Smooth muscle cell of trachea (primary cell): ENCODE measurements around the gene DIS3L. TPM values are rescaled to one million over a fixed set of nuclear protein-coding genes. Genes with fewer than 3 reads are reported as not detected.

Source experiments
- total RNA-seq: library from RNA; depleted of rRNA; stranded (reverse); fragments of >200 nt; gene quantifications from 2 replicates; pipeline ENCODE4 v1.2.1, GENCODE V29; 2014

DIS3L gene
- 25.9 and 29.1 TPM in 2 replicates for total RNA-seq

DNA sequence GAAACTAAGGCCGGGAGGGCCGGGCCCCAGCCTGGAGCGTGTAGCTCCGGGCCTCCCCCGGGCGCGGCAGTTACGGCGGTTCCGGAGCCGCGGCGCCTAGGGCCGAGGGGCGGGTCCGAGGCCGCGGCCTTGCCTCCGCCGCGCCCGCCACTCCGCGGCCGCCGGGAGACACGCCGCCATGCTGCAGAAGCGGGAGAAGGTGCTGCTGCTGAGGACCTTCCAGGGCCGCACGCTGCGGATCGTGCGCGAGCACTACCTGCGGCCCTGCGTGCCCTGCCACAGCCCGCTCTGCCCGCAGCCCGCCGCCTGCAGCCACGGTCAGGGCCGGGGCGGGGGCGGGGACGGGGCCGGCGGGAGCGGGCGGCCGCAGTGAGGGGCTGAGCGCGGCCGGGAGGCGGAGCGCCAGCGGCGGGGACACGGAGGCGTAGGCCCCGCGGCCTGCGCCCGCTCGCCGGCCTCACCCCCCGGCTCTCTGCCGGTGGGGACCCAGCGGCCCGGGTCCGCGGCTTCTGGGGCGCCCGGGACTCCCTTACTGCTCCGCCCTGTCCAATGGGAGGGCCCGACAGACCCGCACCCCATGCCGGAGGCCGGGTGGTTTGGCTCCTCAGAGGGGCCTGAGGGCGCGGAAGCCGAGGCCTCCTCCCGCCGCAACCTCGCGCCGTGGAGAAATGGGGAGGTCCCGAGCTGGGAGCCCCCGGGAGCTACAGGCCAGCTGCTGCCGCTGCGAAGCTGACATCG, at the start of gene DIS3L:
DIS3L (plus strand) TSS at position 150 of the 738 bp plus-strand sequence; CDS start at position 179, 29 bp downstream.

GRCh38 chr15:66253418-66254088, 39.8 kb upstream of the DIS3L start, which contains the start of gene MEGF11:
Gene MEGF11, minus strand, starts transcription at chr15:66253750. Its CDS starts 125,347 bp downstream, at chr15:66128403.

GRCh38 chr15:66356359-66357236, 63.2 kb downstream of the DIS3L start, which contains the start of gene TIPIN:
Gene TIPIN, minus strand, starts transcription at chr15:66356685. Its CDS starts 3,738 bp downstream, at chr15:66352947.

Other genes with a start within 250 kb of the DIS3L start
- gene MEGF11, start 39.8 kb upstream of the DIS3L start, total RNA-seq = not detected in 2 replicates
- 10.6 and 15.1 TPM in 2 replicates for gene TIPIN, start 63.1 kb downstream of the DIS3L start, total RNA-seq
- gene MAP2K1, start 93.3 kb downstream of the DIS3L start, total RNA-seq = 25.9 and 36.9 TPM in 2 replicates
- gene SNAPC5, start 204.2 kb downstream of the DIS3L start, total RNA-seq = 20.5 and 27.5 TPM in 2 replicates
- 2,276 and 4,330 TPM in 2 replicates for gene RPL4, start 211.3 kb downstream of the DIS3L start, total RNA-seq
- 7.9 and 28.7 TPM in 2 replicates for gene ZWILCH, start 211.8 kb downstream of the DIS3L start, total RNA-seq